ENCODE data around the gene FGR. TPM values are rescaled to one million over a fixed set of nuclear protein-coding genes. Genes with fewer than 3 reads are reported as not detected.

The FGR gene
- total and polyA plus RNA-seq, 2 of the 13 experiments (the other 11 are each of a cell fraction or from before 2014, with no cell fraction given) = not detected

DNA sequence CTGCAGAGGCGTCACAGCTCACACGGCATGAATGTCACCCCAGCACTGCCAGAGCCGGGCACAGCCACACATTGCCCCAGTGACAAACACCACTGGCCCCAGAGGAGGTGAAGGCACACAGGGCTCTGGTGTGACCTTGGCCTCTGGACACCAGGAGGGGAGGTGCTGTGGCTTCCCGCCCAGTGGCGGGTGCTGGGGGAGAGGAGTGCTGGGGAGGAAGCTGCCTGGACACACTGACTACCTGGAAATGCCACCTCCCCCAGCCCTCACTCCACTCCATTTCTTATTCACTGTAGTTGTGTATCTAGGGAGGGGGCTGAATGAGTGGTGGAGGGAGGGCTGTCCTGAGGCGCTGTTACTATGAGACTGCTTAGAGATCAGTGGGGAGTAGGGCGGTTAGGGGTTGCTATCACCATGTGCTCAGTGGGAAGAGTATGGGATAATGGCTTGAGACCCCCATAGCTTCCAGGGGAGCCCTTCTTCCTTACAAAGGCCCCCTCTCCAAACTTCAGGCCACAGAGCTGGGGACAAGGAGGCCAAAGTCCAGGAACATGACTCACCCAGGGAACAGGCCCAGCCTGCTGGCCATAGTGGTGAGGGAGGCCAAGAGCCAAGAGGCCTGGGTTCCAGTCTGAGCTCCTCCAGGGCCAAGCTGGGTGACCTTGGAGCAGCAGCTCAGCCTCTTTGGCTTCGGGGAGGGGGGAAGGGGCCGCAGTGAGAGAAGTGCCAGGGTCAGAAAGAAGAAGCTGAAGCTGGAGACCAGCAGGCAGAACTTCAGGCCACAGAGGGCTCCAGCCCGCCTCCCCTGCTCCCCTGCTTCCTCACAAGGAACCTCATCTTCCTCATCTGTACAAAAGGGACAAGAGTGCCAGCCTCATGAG, 71.2 kb downstream of the FGR start (continued):
- TF ChIP-seq, protein P1, sequence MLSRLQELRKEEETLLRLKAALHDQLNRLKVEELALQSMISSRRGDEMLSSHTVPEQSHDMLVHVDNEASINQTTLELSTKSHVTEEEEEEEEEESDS (CRISPR knock-in tag; IDR thresholded peaks at IDR 0.05; ENCODE audit: borderline replicate concordance) = 0 out of 2 replicates have a peak, but pooled peaks have one; percentile 66
- TF ChIP-seq ZNF7 (CRISPR knock-in tag; IDR thresholded peaks at IDR 0.05) (no peak), ZNF33A (CRISPR knock-in tag; IDR thresholded peaks at IDR 0.05; ENCODE audit: borderline replicate concordance) (no peak), FOXP1 (IDR thresholded peaks at IDR 0.05) (no peak), FOXP1 (CRISPR knock-in tag; IDR thresholded peaks at IDR 0.05) (peak; percentile 77), ZNF609 (CRISPR knock-in tag; IDR thresholded peaks at IDR 0.05; ENCODE audit: borderline replicate concordance) (peak; percentile 87), ZNF414 (CRISPR knock-in tag; IDR thresholded peaks at IDR 0.05) (peak; percentile 85), ZNF737 (CRISPR knock-in tag; IDR thresholded peaks at IDR 0.05; ENCODE audit: borderline replicate concordance) (no peak), RAD51 (IDR thresholded peaks at IDR 0.05; ENCODE audit: borderline replicate concordance) (no peak), GLI4 (CRISPR knock-in tag; IDR thresholded peaks at IDR 0.05; ENCODE audit: borderline replicate concordance) (no peak; the same call in 1 of the 2 replicates), ZNF691 (CRISPR knock-in tag; IDR thresholded peaks at IDR 0.05; ENCODE audit: borderline replicate concordance, low read depth) (peak; percentile 93; the same call in 1 of the 2 replicates), ZFP36L2 (CRISPR knock-in tag; IDR thresholded peaks at IDR 0.05) (no peak), SRSF1 (optimal IDR thresholded peaks at IDR 0.05; ENCODE audit: low read depth, low read length) (peak; percentile 31), ZFP1 (CRISPR knock-in tag; IDR thresholded peaks at IDR 0.05) (peak; percentile 68; the same call in 1 of the 2 replicates)
- TF ChIP-seq, protein P2, sequence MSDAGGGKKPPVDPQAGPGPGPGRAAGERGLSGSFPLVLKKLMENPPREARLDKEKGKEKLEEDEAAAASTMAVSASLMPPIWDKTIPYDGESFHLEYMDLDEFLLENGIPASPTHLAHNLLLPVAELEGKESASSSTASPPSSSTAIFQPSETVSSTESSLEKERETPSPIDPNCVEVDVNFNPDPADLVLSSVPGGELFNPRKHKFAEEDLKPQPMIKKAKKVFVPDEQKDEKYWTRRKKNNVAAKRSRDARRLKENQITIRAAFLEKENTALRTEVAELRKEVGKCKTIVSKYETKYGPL (CRISPR knock-in tag; IDR thresholded peaks at IDR 0.05) = no peak
- TF ChIP-seq, protein P3, sequence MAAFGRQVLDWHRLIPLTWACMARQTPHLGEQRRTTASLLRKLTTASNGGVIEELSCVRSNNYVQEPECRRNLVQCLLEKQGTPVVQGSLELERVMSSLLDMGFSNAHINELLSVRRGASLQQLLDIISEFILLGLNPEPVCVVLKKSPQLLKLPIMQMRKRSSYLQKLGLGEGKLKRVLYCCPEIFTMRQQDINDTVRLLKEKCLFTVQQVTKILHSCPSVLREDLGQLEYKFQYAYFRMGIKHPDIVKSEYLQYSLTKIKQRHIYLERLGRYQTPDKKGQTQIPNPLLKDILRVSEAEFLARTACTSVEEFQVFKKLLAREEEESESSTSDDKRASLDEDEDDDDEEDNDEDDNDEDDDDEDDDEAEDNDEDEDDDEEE (CRISPR knock-in tag; IDR thresholded peaks at IDR 0.05) = no peak
